Vagina (tissue), 2 donors: ENCODE data around the gene SLK. TPM values are rescaled to one million over a fixed set of nuclear protein-coding genes. Genes with fewer than 3 reads are reported as not detected.
A peak's percentile ranks its signal among the peaks of the same experiment; 100 is the strongest.

Experiments
- DNase-seq, 2 donors: peaks; one replicate each; pipeline ENCODE4 v3.0.0-alpha.2; 2017; ENCODE audit errors: extremely low spot score in 2 of 2
- H3K27ac ChIP-seq: fragments of 200-600 bp; sonication (generic); one replicate; pipeline ENCODE4 v1.5.1; 2019
- H3K27me3 ChIP-seq: fragments of 200-600 bp; sonication (generic); one replicate; pipeline ENCODE4 v1.5.1; 2019
- H3K36me3 ChIP-seq, 2 donors: fragments of 200-600 bp; sonication (generic); one replicate each; pipeline ENCODE4 v1.5.1; 2017 to 2019
- H3K4me1 ChIP-seq: fragments of 200-600 bp; sonication (generic); one replicate; pipeline ENCODE4 v1.5.1; 2019
- H3K4me3 ChIP-seq, 2 donors: fragments of 200-600 bp; sonication (generic); 1 replicate in 1 of 2; 2 replicates in 1 of 2; pipeline ENCODE4 v1.5.1; 2016 to 2019
- H3K9me3 ChIP-seq: fragments of 200-600 bp; sonication (generic); one replicate; pipeline ENCODE4 v1.5.1; 2019
- CTCF ChIP-seq, 3 experiments: fragments of 450-650 bp in 2 of 3; fragments of 200-600 bp in 1 of 3; sonication (generic) in 1 of 3; IDR thresholded peaks; one replicate each; pipeline ENCODE4 v1.5.1; 2017 to 2019; ENCODE audit warnings: antibody characterized with exemption in 3 of 3, mild to moderate bottlenecking in 2 of 3, moderate library complexity in 2 of 3
- POLR2A ChIP-seq, 2 donors: fragments of 450-650 bp; IDR thresholded peaks; one replicate each; pipeline ENCODE4 v1.6.1; 2017; ENCODE audit warnings: antibody characterized with exemption in 2 of 2, mild to moderate bottlenecking in 2 of 2, moderate library complexity in 2 of 2
- POLR2AphosphoS5 ChIP-seq, 2 donors: sonication (generic); formaldehyde crosslinking; IDR thresholded peaks; one replicate each; pipeline ENCODE4 v1.9.0; 2017; ENCODE audit warnings: antibody characterized with exemption in 2 of 2, mild to moderate bottlenecking in 2 of 2, low read depth in 1 of 2; ENCODE audit not compliant: insufficient read depth in 1 of 2
- intact Hi-C: fragments of 100-400 bp; cut with DNase I; formaldehyde crosslinking; loops from one replicate; pipeline ENCODE4 v1.15.1; 2023
- total RNA-seq: library from RNA; depleted of rRNA; stranded (reverse); fragments of >200 nt; gene quantifications from one replicate; pipeline ENCODE4 v1.2.3, GENCODE V29; 2016

Gene SLK
- total RNA-seq, 1 donor from 2014 or later, result 50.1 TPM

- H3K27me3 ChIP-seq, result no peaks in the 10 kb centered on the region
- H3K36me3 ChIP-seq, result no peaks in the 10 kb centered on the region
- H3K4me1 ChIP-seq, result peaks cover 45% of the 10 kb centered on the region
- DNase-seq, result no peak
- intact Hi-C loops, result loop anchor here (5.0 kb wide), 1 partner anchor 50 kb away; the partner anchor contains the start of gene STN1
- TF ChIP-seq POLR2A (IDR thresholded peaks at IDR 0.05), result no peak
- TF ChIP-seq CTCF (IDR thresholded peaks at IDR 0.05), result no peak
- no peak for TF ChIP-seq POLR2AphosphoS5 (IDR thresholded peaks at IDR 0.05; ENCODE audit: insufficient read depth in 1 of 2, low read depth in 1 of 2)
- peak overlapping the region; percentile 97 for H3K27ac ChIP-seq
- peak overlapping the region; percentile 88 to 96 for H3K4me3 ChIP-seq
- no peaks in the 10 kb centered on the region for H3K9me3 ChIP-seq
Measured at GRCh38 chr10:103967448-103968071, 620 bp downstream of the SLK start.

- H3K9me3 ChIP-seq, result no peaks in the 10 kb centered on the region
- H3K27ac ChIP-seq, result peak overlapping the region; percentile 97
- H3K36me3 ChIP-seq, result no peaks in the 10 kb centered on the region
- no peak for DNase-seq
- H3K4me3 ChIP-seq, result peak overlapping the region; percentile 88 to 96
- H3K27me3 ChIP-seq, result no peaks in the 10 kb centered on the region
- H3K4me1 ChIP-seq, result peaks cover 51% of the 10 kb centered on the region
- TF ChIP-seq POLR2AphosphoS5 (IDR thresholded peaks at IDR 0.05; ENCODE audit: insufficient read depth in 1 of 2, low read depth in 1 of 2), result no peak
- TF ChIP-seq POLR2A (IDR thresholded peaks at IDR 0.05), result no peak
- TF ChIP-seq CTCF (IDR thresholded peaks at IDR 0.05), result no peak
- intact Hi-C loops, result loop anchor here (5.0 kb wide), 1 partner anchor 51 kb away; the partner anchor contains the start of gene STN1
Measured at GRCh38 chr10:103968441-103969391, 1.8 kb downstream of the SLK start.

- no peaks in the 10 kb centered on the region for H3K27me3 ChIP-seq
- no peaks in the 10 kb centered on the region for H3K36me3 ChIP-seq
- TF ChIP-seq POLR2A (IDR thresholded peaks at IDR 0.05), result no peak
- no peak for TF ChIP-seq POLR2AphosphoS5 (IDR thresholded peaks at IDR 0.05; ENCODE audit: insufficient read depth in 1 of 2, low read depth in 1 of 2)
- no peak for TF ChIP-seq CTCF (IDR thresholded peaks at IDR 0.05)
- peaks cover 51% of the 10 kb centered on the region for H3K4me1 ChIP-seq
- H3K27ac ChIP-seq, result peak overlapping the region; percentile 97
- DNase-seq, result no peak
- no peaks in the 10 kb centered on the region for H3K9me3 ChIP-seq
- H3K4me3 ChIP-seq, result peak overlapping the region; percentile 88 to 96
- intact Hi-C loops, result loop anchor here (5.0 kb wide), 1 partner anchor 52 kb away; the partner anchor contains the start of gene STN1
Measured at GRCh38 chr10:103969436-103969835, 2.5 kb downstream of the SLK start.

GRCh38 chr10:103969857-103970627 lies 3.1 kb downstream of the SLK start:
- intact Hi-C loops, result loop anchor here (5.0 kb wide), 1 partner anchor 53 kb away; the partner anchor contains the start of gene STN1
- Histone ChIP-seq H3K9me3 (no peaks in the 10 kb centered on the region), H3K4me1 (peaks cover 51% of the 10 kb centered on the region), H3K4me3 (peak overlapping the region; percentile 88 to 96), H3K36me3 (no peaks in the 10 kb centered on the region), H3K27ac (peak overlapping the region; percentile 97), H3K27me3 (no peaks in the 10 kb centered on the region)
- TF ChIP-seq POLR2AphosphoS5 (IDR thresholded peaks at IDR 0.05; ENCODE audit: insufficient read depth in 1 of 2, low read depth in 1 of 2) (no peak), POLR2A (IDR thresholded peaks at IDR 0.05) (no peak), CTCF (IDR thresholded peaks at IDR 0.05) (no peak)
- DNase-seq, result no peak
